ENCODE measurements around the gene CCDC192.

The CCDC192 gene

DNA sequence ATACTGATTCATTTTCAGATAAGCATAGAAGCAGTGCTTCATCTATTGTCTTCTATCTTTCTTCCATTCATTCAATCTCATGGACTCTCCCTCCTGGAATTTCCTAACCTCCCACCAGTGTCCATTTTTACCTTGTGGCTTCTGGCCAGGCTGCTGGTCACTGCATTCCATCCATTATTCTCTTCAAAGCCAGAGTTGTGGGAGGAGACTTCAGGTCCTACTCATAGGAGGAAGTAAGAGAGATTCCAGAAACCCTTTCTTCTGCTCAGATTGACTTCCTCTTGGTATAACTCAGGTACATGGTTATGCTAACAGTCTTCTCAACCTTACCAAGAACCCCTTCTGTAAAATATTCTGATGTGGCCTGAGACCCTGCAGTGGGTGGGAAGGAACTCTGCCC lies 227.1 kb downstream of the CCDC192 start:
- no peak for DNase-seq

DNA sequence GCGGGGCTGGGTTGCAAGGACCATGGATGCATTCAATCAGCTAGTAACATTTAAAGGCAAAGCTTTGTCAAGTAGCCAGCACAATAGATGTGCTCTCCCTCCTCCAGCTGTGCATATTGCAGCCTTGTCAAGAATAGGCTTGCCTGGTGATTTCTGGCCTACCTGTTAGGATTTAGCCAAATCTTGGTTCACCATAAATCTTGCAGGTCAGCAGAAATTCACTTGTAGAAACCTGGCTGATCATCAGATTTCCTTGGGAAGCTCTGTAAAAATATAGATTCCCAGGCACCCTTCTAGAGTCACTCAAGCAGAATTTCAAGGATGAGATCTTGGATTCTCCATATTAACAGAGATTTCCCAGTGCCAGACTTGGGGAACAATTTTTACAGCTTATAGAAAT lies 228.2 kb downstream of the CCDC192 start:
- DNase-seq: no peak

DNA sequence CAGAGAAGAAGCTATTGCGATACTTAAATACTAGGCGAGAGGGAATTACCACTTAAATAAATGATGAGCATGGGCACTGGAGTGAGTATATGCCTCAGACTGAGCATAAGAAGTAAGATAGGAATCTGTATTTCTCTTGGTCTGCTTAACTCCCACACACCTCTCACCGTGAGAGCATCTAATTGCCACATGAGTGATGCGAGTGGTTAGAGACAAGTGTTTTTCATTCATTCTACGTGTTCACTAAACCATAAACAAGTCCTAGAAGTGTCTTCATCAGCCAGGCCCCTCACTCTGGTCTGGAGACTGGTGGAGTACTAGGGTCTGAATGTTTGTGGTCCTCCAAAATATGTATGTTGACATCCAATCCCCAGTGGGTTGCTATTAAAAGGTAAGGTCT lies 230.2 kb downstream of the CCDC192 start:
- DNase-seq: no peak

DNA sequence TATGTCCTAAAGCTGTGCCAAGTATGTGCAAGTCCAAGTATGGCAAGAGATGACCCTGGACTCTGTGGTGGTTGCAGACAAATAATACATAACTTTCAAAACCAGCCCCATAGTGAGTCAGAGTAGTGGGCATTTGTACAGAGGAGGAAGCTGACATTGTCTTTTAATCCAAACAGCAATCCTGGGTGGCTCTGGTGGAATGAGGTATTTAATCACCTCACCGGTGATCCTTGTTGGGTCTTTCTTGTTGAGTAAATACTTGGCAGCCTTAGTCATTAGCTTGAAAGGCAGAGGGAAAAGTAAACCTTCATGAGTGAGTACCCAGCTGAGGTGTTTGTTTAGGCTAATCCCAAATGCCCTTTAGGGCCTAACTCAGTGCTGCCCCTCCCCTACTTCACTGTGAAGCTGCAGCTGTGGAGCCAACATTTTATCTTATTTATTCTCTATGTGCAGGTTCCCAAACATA lies 231.6 kb downstream of the CCDC192 start:
- DNase-seq: peak; percentile 36

DNA sequence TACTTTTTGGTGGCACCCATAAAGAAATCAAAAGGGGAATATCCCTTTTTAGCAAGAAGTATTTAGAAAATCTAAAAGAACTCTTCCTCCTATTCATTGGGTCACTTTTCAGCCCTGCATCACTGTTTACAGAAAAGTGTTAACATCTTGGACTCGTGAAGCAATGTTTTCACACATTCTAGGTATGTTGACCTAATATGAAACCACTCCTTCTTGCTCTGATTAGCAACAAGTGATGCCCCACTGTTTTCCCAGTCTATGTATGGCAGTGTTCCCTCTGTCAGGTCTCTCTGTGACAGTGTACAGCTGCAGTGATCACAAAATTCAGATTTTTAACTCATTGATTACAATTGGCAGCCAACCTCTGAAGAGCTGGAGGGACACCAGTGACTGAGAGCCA lies 232.2 kb downstream of the CCDC192 start:
- DNase-seq: no peak

DNA sequence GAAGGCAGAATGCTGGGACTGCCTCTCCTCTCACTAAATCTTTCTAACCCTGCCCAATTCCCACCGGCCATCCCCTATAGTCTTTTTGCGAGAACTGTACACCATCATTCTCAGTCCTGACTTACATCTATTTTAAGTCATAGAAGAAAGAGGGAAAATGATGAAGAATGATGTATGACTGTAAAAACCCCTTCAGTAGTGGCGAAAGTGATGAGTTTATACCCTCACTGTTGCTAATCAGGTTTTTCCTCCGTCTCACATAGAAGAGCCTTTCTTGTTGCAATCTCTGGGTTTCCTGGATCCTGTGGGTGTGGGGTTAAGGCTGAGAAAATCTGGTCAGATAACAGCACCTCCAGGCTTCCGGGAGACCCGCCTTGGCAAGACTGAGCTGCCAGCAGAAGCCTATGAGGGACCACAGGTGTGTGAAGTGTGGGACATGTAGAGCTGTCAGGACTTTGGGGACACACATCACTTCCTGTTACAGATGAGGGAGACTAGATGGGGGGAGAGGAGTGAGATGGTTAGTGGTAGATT lies 233.3 kb downstream of the CCDC192 start:
- DNase-seq: no peak

DNA sequence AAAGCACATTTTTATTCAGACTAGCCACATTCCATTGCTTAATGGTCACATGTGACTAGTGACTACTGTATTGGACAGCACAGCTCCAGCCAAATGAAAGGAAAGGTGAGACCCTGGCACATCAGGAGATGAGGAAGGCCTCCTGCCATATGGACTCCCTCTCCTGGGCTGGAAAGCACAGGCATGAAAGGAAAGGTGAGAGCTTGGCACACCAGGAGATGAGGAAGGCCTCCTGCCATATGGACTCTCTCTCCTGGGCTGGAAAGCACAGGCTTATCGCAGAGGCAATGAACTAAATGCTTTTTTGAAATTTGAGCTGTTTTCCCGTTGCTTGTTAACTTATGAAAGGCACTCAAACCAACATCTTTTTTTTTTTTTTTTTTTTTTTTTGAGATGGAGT lies 235.6 kb downstream of the CCDC192 start:
- DNase-seq: no peak

DNA sequence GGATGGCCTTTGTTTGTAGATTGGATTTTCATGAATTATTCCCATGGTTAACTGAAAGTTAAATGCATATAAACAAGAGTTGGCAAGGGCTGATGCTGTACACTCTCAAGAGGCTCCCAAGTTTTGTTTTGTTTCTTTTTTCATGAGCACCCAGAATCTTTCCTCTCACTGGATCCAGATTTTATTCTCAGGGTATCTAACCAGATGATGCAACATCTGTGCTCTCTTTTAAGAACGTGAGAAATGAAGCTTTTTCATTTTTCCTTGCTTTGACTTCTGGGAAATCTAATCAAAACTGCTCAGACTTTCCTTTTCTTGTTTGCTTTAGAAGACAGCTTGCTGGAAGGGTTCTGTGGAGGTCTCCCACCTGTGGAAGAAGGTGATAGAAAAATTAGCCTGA lies 237.7 kb downstream of the CCDC192 start:
- no peak for DNase-seq

DNA sequence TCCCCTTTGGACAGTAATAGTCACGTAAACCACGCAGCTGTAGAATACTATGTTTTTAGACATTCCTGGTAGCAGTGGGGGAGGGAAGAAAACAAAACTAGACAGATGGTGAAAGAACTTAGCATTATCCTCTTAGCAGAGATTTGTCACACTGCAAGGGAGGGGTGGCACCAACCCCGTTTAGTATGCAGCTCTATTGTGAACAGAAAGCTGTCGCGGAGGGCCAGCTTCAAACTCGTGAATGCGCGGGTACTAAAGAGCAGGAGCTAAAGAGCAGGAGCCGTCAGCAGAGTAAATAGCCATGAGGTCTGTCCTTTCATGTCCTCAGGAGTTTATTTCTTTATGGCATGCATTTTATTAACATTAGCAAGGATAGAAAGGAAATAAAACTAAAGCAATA lies 238.5 kb downstream of the CCDC192 start:
- peak; percentile 10 for DNase-seq

DNA sequence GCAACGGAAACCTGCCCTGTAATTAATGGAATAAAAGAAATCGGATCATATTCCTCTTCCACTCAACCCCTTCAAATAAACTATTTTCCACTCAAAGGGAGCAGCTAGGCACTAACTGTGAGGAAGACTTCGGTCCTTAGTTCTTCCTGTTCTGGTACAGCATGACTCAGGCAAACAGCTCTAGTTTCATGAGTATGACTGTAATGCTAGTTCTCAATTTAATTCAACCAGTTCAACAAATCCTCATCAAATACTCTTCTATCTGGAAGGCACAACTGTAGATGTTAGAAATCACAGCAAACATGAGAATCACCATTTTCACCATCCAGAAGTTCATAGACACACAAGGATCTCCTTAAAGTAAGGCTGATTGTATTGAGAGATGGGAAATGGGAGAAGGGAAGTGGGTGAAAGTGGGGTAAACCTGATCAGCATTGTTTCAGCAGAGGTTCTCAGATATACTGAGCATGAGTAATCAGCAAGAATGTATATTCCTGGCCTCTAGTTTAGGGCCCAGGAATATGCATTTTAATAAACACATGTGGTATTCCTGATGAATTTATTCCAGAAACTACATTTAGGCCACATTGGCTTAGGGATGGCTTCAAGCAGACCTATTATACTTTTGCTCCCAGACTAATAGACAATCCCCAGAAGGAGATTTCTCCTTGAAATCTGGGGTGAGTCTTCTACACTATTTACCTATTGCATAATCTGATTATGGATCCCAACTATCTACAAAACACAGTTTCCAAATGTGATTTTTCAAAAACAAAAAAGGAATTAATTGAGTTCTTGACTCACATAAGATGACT lies 239.3 kb downstream of the CCDC192 start:
- peak; percentile 55 for DNase-seq

DNA sequence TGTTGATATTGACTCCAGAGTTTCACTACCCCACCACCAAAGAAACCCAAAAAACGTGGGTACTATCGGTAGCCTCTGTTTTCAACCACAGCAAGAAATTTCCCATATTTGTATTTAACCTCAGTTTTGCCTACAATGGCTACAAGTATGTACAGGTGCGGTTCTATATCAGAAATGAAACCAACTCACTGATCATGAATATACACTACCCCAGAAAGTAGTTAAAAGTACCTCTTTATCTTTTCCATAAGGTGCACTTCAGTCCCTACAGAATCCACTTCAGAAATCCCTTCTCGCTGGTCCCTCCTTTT lies 239.8 kb downstream of the CCDC192 start:
- no peak for DNase-seq

DNA sequence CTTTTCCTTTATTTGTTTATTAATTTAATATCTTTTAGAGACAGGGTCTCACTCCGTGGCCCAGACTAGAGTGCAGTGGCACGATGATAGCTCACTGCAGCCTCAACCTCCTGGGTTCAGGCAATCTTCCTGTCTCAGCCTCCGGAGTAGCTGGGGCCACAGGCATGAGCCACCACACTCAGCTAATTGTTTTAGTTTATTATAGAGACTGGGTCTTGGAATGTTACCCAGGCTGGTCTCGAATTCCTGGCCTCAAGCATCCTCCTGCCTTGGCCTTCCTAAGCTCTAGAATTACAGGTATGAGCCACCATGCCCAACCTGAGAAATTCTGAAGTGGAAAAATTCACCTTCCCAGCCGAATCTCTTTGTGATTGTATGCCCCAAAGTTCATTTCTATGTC lies 240.9 kb downstream of the CCDC192 start:
- no peak for DNase-seq

DNA sequence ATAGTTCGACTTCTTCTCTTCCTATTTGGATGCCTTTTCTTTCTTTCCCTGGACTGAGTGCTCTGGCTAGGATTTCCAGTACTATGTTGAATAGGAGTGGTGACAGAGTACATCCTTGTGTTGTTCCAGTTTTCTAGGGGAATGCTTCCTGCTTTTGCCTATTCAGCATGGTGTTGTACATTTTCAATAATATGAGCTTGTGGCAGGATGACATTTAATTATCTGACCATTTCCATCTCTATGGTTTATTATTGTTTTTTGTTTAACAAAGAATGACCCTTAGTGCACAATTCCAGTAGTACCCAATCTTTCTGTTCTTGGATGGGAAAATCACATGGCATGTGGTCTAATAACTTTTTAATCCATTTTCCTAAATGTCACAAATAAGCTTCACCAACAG lies 244.8 kb downstream of the CCDC192 start:
- DNase-seq: no peak

DNA sequence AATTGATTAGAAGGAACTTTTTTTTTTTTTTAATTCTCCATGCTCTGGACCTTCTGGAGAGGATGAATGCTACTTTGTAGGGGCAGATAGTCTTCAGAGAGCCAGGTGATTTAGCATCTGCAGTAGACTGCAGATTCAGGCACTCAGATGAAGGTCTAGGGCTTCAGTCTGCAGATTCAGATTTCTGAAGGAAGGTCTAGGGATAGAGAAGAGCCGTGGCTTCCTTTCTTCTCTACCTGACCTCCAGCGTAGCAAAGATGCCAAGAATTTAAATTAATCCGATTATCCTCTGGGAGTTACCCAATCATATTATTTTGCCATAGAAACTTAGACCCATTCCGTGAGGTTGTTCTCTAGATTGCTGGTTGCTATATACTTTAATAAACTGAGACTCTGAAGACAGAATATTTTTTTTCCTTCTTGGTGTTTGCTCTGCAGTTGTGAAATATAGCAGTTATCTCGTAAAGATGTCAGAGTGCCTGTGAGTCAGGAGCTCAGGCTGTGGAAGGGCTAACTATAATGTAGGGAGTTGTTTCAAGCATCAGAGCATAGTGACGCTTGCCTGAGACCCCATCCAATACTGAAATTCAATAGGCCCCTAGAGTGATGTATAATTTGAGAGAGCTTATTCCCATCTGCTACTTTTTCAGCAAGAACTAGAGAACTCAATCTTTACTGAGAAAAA lies 247.7 kb downstream of the CCDC192 start:
- DNase-seq: no peak

DNA sequence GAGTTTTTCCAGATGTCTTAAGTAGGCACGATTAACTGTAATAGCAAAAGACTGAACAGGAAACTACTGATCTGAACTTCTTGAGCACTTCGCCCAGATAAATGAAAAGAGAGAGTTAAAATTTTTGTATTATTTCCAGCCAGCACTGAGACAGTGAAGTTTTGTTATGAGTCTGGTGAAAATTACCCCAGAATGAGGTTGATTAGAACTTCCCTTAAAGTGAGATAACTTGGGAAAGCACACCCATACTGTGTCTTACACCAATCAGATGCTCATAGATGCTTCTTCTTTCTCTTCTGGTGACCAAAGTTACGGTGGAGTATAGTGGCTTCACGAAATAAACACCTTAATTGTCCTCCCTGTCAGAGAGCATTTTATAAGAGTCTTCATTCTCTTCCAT lies 248.6 kb downstream of the CCDC192 start:
- no peak for DNase-seq

DNA sequence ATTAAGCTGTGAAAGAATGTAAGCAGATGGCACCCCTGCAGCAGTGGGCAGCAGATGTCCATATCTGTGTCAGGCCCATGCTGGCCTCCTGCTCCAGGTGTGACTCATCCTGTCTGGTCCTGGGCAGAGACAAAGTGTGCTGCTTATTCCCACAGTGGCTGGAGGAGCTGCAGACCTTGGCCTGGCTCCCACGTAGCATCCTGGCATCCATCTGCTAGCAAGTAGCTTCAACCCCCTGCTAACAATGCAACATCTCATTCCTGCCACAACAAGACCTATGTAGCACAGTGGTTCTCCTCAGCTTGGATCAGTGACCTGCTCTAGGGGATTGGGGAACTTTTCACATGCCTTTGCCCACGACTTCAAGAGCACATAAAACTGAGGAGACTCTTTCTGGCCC lies 254.0 kb downstream of the CCDC192 start:
- DNase-seq: no peak

DNA sequence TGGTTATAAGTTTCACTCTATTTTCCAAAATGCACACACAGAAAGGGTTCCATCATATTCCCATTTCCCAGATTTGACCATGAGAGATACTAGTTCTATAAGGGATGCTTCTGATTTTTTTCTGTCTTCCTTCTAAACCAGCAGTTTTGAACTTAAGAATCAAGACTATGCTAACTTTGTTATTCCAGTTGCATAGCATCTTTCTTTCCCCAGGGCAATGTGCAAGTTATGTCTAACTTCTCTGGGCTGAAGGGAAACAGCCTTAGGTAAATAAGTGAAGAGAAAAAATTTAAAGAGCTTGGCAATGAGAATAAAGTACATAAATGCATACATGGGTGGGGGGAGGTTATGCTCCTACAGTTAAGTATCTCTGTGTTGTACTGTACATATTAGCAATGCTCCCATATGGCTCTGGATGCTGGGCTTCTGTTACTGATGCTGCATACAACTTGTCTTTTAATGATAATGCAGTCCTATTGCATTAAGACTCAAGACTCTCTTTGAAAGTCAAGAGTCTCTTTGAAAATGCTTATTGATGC lies 254.6 kb downstream of the CCDC192 start:
- no peak for DNase-seq

DNA sequence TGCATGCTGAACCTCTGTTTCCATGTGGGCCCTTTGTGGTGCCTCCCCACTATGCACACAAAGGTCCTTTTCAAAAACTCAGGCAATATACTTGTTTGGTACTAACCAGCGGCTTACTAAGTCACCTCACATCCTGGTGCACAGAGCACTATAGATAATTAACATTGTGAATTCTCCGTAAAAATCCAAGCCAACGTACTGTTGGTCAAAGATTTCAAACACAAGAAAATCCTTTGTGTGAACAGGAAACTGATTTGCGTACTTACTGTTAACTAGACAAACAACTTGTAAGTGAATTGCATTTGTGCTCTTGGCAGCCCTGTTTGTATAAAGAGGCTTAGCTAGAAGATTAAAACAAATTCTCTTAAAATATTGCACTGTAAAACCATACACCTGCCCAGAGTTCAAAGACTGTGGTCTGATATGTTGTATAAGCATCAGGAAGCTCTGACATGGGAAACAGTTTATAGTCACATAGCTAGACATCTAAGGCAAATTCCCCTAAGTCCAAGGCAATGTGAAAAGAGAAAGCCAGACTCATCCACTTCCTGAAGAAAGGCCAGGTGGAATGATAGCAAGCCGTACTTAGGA lies 255.3 kb downstream of the CCDC192 start:
- peak; percentile 5 for DNase-seq

DNA sequence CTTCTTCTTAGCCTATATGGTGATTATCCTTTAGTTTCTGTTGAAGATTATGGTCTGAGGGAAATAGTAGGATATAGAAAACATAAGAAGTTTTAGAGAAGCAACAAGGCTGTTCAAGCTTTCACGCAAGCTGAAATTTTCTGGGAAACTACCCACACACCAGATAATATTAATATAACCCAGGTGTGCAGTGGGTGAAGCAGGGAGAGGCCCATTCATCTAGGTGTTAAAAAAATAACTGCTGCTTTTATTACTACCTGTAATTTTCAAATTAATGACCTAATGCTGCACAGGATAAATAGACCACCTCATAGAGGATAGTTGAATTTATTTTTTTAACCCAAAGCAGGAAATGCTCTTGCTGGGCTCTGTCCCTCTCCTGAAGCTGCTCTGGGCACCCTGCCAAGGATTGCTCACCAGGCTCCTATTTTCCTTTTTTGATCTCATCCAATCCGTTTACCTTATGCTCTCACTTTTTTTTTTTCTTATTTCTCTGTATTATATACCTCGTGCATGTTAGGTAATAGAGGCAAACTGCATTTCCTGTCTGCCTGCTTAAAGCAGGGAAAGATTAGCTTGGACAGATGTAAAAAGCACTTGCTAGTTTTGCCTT lies 256.1 kb downstream of the CCDC192 start:
- peak; percentile 87 for DNase-seq

DNA sequence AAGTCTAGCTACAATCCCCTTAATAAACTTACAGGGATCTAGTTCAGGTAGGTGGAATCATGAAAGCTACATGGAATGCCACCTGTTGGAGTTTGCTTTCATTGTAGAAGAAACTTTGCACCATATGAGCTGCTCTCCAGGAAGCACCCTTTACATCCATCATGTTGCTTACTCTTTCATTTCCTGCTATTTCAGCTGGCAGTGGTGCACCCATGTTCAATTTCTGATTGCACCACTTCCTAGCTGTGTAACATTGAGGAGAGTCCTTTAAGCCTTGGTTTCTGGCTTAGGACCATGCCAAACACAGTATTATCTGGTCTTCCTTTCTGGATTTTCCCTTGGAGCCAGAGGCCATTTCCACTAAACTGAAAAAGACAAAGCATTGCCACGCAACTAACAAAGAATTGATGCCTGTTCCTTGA lies 257.1 kb downstream of the CCDC192 start:
- DNase-seq: no peak

DNA sequence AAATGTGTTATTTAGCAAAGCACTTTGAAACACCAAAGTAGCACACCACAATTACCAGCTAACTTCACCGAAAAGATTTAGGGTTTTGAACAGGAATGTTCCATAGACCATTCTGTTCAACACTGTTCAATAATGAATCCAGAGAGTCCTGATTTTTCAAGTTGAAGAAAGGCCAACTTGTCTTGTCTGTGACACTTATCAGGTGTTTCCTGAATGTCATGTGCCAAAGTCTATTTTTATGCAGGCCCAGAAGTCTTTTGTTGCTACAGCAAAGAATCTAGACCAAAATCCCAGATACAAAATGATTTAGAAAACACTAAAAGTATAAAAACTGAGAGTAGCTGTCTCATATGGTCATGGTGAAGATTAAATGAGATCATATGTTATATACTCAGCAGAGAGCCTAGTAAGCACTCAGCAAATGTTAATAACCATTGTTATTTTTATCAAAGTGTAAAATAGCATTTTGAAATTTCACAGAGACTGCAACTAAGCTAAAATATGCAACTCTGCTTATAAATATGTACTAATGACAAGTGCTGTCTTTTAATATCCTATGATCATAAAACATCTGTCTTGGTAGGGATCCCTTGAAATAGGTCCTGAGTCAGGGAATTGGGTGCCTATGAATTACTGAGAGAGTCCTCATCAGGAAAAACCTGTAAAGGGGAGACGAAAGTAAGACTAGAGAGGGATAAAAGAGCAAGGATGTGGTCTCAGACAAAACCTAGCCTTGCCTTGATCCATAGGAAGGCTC lies 258.0 kb downstream of the CCDC192 start:
- DNase-seq: no peak

DNA sequence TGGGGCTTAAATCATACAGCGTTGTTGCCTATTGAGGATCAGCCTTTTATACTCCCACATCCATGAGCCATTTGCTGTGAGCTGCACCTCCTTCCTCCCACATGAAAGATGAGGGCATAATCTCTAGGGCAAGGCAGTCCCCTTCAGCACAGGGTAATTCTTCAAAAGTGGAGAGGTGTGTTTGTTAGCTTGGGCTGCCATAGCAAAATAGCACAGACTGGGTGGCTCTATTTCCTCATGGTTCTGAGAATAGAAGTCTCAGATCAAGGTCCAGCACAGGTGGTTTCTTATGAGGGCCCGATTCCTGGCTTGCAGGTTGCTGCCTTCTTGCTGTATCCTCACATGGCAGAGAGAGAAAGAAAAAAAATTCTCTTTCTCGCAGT lies 258.6 kb downstream of the CCDC192 start:
- no peak for DNase-seq

DNA sequence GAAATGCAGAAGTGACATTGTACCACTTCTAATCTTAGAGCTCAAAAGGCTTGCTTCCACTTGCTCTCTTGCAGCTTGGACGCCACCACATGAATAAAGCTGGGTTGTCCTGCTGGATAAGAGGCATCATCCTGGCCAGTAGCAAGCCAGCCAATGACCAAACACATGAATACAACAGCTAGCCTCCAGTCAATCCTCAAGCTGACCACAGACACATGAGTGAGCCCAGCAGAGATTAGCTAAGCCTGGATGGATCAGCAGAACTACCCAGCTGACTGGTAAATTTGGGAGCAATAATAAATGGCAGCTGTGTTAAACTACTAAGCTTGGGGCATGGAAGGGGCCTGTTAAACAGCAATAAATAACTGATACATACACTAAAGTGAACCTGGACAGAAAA lies 259.3 kb downstream of the CCDC192 start:
- no peak for DNase-seq

All from NCI-H1105 treated with DMSO at 0.1 percent for 48 hours (cell line).